T-helper 2 cell (primary cell): ENCODE measurements around the gene TSPAN11.
"Not testable (repeated sequence)": the region's sequence is repeated elsewhere in the genome, so short reads cannot be mapped to it uniquely, and the experiment has no call there.

Source experiments
- DNase-seq, 5 experiments: peaks; one replicate each; pipeline versions ENCODE4 v3.0.0 to v3.0.0-alpha.2; 2012 to 2022
- total RNA-seq, 2 donors: gene quantifications; one replicate each; lab custom pipeline; 2026; lab: John Stamatoyannopoulos, UW

Gene TSPAN11
- total RNA-seq: 0 reads per million in 2 donors

GRCh38 chr12:30926243-30927221 lies at the start of gene TSPAN11:
TSPAN11 (plus strand) TSS chr12:30926748; CDS start chr12:30953992, 27,244 bp downstream.
- no peak for DNase-seq

GRCh38 chr12:30877105-30877875 lies 49.3 kb upstream of the TSPAN11 start:
- DNase-seq: no peak

GRCh38 chr12:30878024-30878423 lies 48.5 kb upstream of the TSPAN11 start:
- DNase-seq: no peak

GRCh38 chr12:30880061-30880460 lies 46.5 kb upstream of the TSPAN11 start:
- DNase-seq: no peak

GRCh38 chr12:30880813-30881212 lies 45.7 kb upstream of the TSPAN11 start:
- no peak for DNase-seq

GRCh38 chr12:30882706-30883105 lies 43.8 kb upstream of the TSPAN11 start:
- DNase-seq: no peak

- DNase-seq: no peak
Measured at GRCh38 chr12:30884799-30885198, 41.7 kb upstream of the TSPAN11 start.

GRCh38 chr12:30885321-30885720 lies 41.2 kb upstream of the TSPAN11 start:
- DNase-seq: no peak

- DNase-seq: no peak
Measured at GRCh38 chr12:30887226-30887625, 39.3 kb upstream of the TSPAN11 start.

GRCh38 chr12:30888241-30888640 lies 38.3 kb upstream of the TSPAN11 start:
- no peak for DNase-seq

GRCh38 chr12:30894531-30894930 lies 32.0 kb upstream of the TSPAN11 start:
- not testable (repeated sequence) for DNase-seq

- DNase-seq: no peak
Measured at GRCh38 chr12:30896461-30896860, 30.1 kb upstream of the TSPAN11 start.

- DNase-seq: no peak
Measured at GRCh38 chr12:30898846-30899245, 27.7 kb upstream of the TSPAN11 start.

GRCh38 chr12:30900351-30900750 lies 26.2 kb upstream of the TSPAN11 start:
- no peak for DNase-seq

GRCh38 chr12:30902001-30902400 lies 24.5 kb upstream of the TSPAN11 start:
- no peak for DNase-seq

GRCh38 chr12:30902596-30902995 lies 24.0 kb upstream of the TSPAN11 start:
- DNase-seq: no peak

GRCh38 chr12:30905463-30906009 lies 21.0 kb upstream of the TSPAN11 start:
- no peak for DNase-seq

- no peak for DNase-seq
Measured at GRCh38 chr12:30908076-30908721, 18.3 kb upstream of the TSPAN11 start.

- DNase-seq: no peak
Measured at GRCh38 chr12:30908722-30909348, 17.7 kb upstream of the TSPAN11 start.

GRCh38 chr12:30909349-30910037 lies 17.1 kb upstream of the TSPAN11 start:
- DNase-seq: no peak

- no peak for DNase-seq
Measured at GRCh38 chr12:30910038-30910350, 16.6 kb upstream of the TSPAN11 start.

- DNase-seq: no peak
Measured at GRCh38 chr12:30911207-30911606, 15.3 kb upstream of the TSPAN11 start.
